PFSK-1 (cell line): Measurements from ENCODE around the gene ZNF12.

ENCODE experiments used
- FOXP2 ChIP-seq: optimal IDR thresholded peaks from 2 replicates; pipeline ENCODE3; 2011; ENCODE audit warnings: borderline replicate concordance, control low read depth, inconsistent platforms; ENCODE audit not compliant: insufficient read depth; ENCODE audit errors: extremely low read length, extremely low read depth
- POLR2AphosphoS5 ChIP-seq: IDR thresholded peaks from 2 replicates; pipeline ENCODE4 v1.6.1; 2012; ENCODE audit warnings: low read depth, mild to moderate bottlenecking, control low read depth, low read length, moderate library complexity
- SIN3A ChIP-seq: IDR thresholded peaks from 2 replicates; pipeline ENCODE4 v1.6.1; 2012; ENCODE audit warnings: mild to moderate bottlenecking, low read length, moderate library complexity, borderline replicate concordance; ENCODE audit not compliant: insufficient read depth
- TAF1 ChIP-seq: IDR thresholded peaks from 2 replicates; pipeline ENCODE4 v1.6.1; 2012; ENCODE audit warnings: low read length, control low read depth, borderline replicate concordance; ENCODE audit not compliant: insufficient read depth
- TF ChIP-seq, protein P1 (sequence below), 2 experiments: IDR thresholded peaks; 2 replicates each; pipeline versions ENCODE4 v1.6.1 to v1.8.0; 2011 to 2012; ENCODE audit warnings: low read depth in 2 of 2, low read length in 2 of 2, control low read depth in 1 of 2, inconsistent platforms in 1 of 2, mild to moderate bottlenecking in 1 of 2, moderate library complexity in 1 of 2; ENCODE audit not compliant: insufficient read depth in 1 of 2

The ZNF12 gene

DNA sequence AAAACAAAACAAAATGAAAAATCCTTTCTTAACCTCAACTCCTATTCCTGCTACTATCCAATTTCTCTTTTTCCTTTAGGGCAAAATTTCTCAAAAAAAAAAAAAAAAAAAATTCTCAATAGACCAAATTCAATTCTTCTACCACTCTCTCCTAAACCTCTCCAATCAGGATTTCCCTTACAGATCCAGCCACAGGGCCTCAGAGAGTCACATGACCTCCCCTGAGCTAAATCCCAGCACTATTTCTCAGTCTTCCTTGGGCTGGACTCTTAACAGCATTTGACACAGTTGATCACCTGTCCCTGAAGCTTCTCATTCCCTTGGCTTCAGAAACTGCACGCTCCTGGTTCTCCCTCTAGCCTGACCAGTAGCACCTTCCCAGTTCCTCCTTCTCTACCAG is 4.9 kb downstream of the ZNF12 start:
- TF ChIP-seq POLR2AphosphoS5, result no peak
- TF ChIP-seq, protein P1, sequence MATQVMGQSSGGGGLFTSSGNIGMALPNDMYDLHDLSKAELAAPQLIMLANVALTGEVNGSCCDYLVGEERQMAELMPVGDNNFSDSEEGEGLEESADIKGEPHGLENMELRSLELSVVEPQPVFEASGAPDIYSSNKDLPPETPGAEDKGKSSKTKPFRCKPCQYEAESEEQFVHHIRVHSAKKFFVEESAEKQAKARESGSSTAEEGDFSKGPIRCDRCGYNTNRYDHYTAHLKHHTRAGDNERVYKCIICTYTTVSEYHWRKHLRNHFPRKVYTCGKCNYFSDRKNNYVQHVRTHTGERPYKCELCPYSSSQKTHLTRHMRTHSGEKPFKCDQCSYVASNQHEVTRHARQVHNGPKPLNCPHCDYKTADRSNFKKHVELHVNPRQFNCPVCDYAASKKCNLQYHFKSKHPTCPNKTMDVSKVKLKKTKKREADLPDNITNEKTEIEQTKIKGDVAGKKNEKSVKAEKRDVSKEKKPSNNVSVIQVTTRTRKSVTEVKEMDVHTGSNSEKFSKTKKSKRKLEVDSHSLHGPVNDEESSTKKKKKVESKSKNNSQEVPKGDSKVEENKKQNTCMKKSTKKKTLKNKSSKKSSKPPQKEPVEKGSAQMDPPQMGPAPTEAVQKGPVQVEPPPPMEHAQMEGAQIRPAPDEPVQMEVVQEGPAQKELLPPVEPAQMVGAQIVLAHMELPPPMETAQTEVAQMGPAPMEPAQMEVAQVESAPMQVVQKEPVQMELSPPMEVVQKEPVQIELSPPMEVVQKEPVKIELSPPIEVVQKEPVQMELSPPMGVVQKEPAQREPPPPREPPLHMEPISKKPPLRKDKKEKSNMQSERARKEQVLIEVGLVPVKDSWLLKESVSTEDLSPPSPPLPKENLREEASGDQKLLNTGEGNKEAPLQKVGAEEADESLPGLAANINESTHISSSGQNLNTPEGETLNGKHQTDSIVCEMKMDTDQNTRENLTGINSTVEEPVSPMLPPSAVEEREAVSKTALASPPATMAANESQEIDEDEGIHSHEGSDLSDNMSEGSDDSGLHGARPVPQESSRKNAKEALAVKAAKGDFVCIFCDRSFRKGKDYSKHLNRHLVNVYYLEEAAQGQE (IDR thresholded peaks at IDR 0.05; ENCODE audit: insufficient read depth in 1 of 2, low read depth in 2 of 2, low read length in 2 of 2), result no peak
- TF ChIP-seq SIN3A, result no peak

DNA sequence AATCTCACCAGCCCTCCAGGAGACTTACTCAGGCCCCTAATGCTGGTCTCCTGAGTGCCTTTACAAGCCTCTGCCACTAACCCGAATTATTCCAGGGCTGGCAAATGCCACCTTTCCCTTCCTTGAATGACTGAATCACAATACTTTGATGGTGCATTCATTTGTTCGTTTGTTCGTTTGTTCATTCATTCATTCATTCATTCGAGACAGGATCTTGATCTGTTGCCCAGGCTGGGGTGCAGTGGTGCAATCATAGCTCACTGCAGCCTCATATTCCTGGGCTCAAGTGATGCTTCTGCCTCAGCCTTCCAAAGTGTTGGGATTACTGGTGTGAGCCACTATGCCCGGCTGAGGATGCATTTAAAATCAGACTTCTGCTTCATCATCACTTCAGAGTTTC is 6.0 kb downstream of the ZNF12 start:
- TF ChIP-seq POLR2AphosphoS5, result no peak
- no peak for TF ChIP-seq SIN3A
- TF ChIP-seq FOXP2, result no peak
- TF ChIP-seq, protein P1 (IDR thresholded peaks at IDR 0.05; ENCODE audit: insufficient read depth in 1 of 2, low read depth in 2 of 2, low read length in 2 of 2), result no peak
- no peak for TF ChIP-seq TAF1

DNA sequence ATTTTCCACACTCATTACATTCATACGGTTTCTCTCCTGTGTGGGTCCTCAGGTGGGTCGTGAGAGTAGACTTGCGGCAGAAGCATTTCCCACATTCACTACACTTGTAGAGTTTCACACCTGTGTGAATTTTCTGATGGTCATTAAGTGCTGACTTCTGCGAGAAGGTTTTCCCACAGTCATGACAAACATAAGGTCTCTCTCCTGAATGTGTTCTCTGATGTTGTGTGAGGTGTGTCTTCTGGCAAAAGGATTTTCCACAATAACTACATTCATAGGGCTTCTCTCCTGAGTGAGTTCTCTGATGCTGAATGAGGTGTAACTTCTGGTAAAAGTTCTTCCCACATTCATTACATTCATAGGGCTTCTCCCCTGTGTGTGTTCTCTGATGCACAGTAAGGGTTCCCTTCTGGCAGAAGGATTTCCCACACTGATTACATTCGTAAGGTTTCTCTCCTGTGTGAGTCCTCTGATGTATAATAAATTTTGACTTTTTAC is 15.1 kb downstream of the ZNF12 start:
- TF ChIP-seq POLR2AphosphoS5, result no peak
- no peak for TF ChIP-seq SIN3A

DNA sequence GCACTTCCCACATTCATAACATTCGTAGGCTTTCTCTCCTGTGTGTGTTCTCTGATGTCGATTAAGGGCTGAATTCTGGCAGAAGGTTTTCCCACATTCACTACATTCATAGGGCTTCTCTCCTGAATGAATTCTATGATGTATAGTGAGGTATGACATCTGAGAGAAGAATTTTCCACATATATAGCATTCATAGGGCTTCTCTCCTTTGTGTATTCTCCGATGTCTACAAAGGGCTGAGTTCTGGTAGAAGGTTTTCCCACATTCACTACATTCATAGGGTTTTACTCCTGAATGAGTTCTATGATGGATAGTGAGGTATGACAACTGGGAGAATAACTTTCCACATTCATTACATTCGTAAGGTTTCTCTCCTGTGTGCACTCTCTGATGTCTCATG is 15.6 kb downstream of the ZNF12 start:
- TF ChIP-seq, protein P1 (IDR thresholded peaks at IDR 0.05; ENCODE audit: insufficient read depth in 1 of 2, low read depth in 2 of 2, low read length in 2 of 2), result no peak
- TF ChIP-seq TAF1 (no peak), POLR2AphosphoS5 (no peak), FOXP2 (no peak), SIN3A (no peak)

DNA sequence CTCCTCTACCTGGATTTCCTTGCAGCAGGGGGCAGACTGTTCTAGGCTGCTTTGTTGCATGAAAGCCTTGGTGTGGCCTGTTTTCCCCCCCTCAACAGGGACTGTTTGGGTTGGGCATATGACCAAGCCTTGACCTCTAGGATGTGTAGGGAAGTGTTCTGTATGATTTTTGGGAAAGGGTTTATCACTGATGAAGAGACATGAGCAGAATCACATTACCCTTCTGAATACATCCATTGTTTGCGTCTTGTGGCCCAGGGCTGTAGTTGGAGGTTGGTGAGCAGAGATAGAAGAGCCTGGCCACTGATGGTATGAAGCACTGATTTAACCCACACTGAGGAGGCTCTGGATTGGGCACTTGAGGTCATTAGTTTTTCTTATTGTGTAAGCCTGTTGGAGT is 26.6 kb downstream of the ZNF12 start:
- TF ChIP-seq POLR2AphosphoS5 (no peak), TAF1 (no peak), FOXP2 (no peak), SIN3A (no peak)
- TF ChIP-seq, protein P1 (IDR thresholded peaks at IDR 0.05; ENCODE audit: insufficient read depth in 1 of 2, low read depth in 2 of 2, low read length in 2 of 2), result no peak
